Breast epithelium (tissue), 4 donors: ENCODE measurements around the gene YWHAG. TPM values are rescaled to one million over a fixed set of nuclear protein-coding genes. Genes with fewer than 3 reads are reported as not detected.
"Not testable (repeated sequence)": the region's sequence is repeated elsewhere in the genome, so short reads cannot be mapped to it uniquely, and the experiment has no call there.

Experiments
- DNase-seq, 2 donors: peaks; one replicate each; pipeline ENCODE4 v3.0.0-alpha.2; 2019; ENCODE audit warnings: low spot score in 2 of 2
- H3K27ac ChIP-seq, 2 donors: fragments of 200-600 bp; sonication (generic) in 1 of 2; one replicate each; pipeline ENCODE4 v1.5.1; 2016 to 2019; ENCODE audit warnings: mild to moderate bottlenecking in 1 of 2
- H3K27me3 ChIP-seq, 2 donors: fragments of 200-600 bp; sonication (generic) in 1 of 2; one replicate each; pipeline versions ENCODE4 v1.5.1 to v1.6.0; 2017 to 2019; ENCODE audit warnings: control low read depth in 1 of 2, mild to moderate bottlenecking in 1 of 2
- H3K36me3 ChIP-seq: fragments of 200-600 bp; one replicate; pipeline ENCODE4 v1.5.1; 2019
- H3K4me1 ChIP-seq, 2 donors: fragments of 200-600 bp; sonication (generic); one replicate each; pipeline ENCODE4 v1.5.1; 2016 to 2019; ENCODE audit warnings: control low read depth in 1 of 2
- H3K4me3 ChIP-seq, 3 donors: fragments of 200-600 bp; sonication (generic); 1 replicate in 2 of 3; 2 replicates in 1 of 3; pipeline ENCODE4 v1.5.1; 2016 to 2019; ENCODE audit warnings: mild to moderate bottlenecking in 3 of 3, moderate library complexity in 2 of 3
- H3K9me3 ChIP-seq, 2 donors: fragments of 200-600 bp; sonication (generic) in 1 of 2; one replicate each; pipeline ENCODE4 v1.5.1; 2016 to 2019; ENCODE audit warnings: control low read depth in 1 of 2
- CTCF ChIP-seq, 3 donors: fragments of 450-650 bp; IDR thresholded peaks; one replicate each; pipeline ENCODE4 v1.5.1; 2016 to 2017; ENCODE audit warnings: antibody characterized with exemption in 3 of 3, mild to moderate bottlenecking in 3 of 3, moderate library complexity in 3 of 3
- POLR2A ChIP-seq: fragments of 450-650 bp; IDR thresholded peaks from one replicate; pipeline ENCODE4 v1.6.1; 2016; ENCODE audit warnings: antibody characterized with exemption, mild to moderate bottlenecking, moderate library complexity
- POLR2AphosphoS5 ChIP-seq, 3 donors: sonication (generic); formaldehyde crosslinking; IDR thresholded peaks; one replicate each; pipeline ENCODE4 v1.6.1; 2017; ENCODE audit warnings: antibody characterized with exemption in 3 of 3
- intact Hi-C: fragments of 100-400 bp; cut with DNase I; formaldehyde crosslinking; loops from one replicate; pipeline ENCODE4 v1.15.1; 2023; ENCODE audit warnings: low total_unique reads
- total RNA-seq, 3 donors: library from RNA; depleted of rRNA; stranded (reverse); fragments of >200 nt; gene quantifications; one replicate each; pipeline ENCODE4 v1.1.0, GENCODE V29; 2016

The YWHAG gene
- total RNA-seq, 3 donors from 2014 or later: 58.7 to 128 (median 63.7) TPM

GRCh38 chr7:76318488-76319353, 40.1 kb downstream of the YWHAG start:
- Histone ChIP-seq H3K4me1 (no peaks in the 10 kb centered on the region), H3K4me3 (peak overlapping the region; percentile 71 to 72 (median 71)), H3K9me3 (no peaks in the 10 kb centered on the region), H3K27ac (peak overlapping the region; percentile 84 to 87), H3K36me3 (no peaks in the 10 kb centered on the region), H3K27me3 (no peaks in the 10 kb centered on the region)
- DNase-seq: peak in 1 of 2 donors; percentile 59
- intact Hi-C loops: loop anchor here (10.0 kb wide), 1 partner anchor 144 kb away; no protein-coding TSS in a partner anchor
- TF ChIP-seq CTCF (IDR thresholded peaks at IDR 0.05) (peak; percentile 29 to 50 (median 48)), POLR2A (no peak), POLR2AphosphoS5 (IDR thresholded peaks at IDR 0.05) (peak in 2 of 3 donors; percentile 16 to 57)

DNA sequence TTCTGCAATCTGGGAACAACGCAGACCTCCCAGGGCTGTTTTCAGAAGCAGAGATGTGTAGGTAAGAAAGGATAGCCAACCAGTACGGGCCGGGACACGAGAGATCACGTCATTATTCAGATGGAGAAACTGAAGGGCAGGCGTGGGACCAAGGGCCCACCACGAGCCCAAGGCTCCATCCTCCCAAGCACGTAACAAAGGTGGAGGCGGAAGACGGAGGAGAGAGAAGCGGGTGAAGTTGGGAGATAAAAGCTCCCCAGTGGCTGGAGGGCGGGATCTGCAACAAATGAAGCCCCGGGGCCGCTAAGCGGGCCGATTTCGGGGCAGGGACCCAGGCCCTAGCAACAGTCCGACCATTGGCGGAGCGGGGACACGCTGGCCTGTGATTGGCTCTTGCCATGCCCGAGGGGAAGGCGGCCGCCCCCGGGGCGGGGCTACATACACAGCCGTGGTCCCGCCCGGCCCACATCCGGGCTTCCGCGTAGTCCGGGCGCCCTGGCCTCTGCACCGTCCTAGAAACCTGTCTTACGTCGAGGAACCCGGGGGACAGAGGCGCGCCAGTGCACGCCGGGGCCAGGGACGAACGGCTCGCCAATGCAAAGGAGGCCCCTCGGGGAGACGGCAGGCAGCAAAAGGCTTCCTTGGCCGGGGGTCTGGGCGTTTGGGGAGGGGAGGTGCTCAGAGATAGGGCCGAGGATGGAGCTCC, 40.9 kb downstream of the YWHAG start:
- TF ChIP-seq POLR2A: peak; percentile 28
- no peak for TF ChIP-seq CTCF (IDR thresholded peaks at IDR 0.05)
- TF ChIP-seq POLR2AphosphoS5 (IDR thresholded peaks at IDR 0.05): peak in 1 of 3 donors; percentile 39
- Histone ChIP-seq H3K4me1 (no peaks in the 10 kb centered on the region), H3K4me3 (peak overlapping the region; percentile 71 to 72 (median 71)), H3K27ac (peak overlapping the region; percentile 84 to 87), H3K36me3 (no peaks in the 10 kb centered on the region), H3K27me3 (no peaks in the 10 kb centered on the region), H3K9me3 (no peaks in the 10 kb centered on the region)
- intact Hi-C loops: loop anchor here (10.0 kb wide), 1 partner anchor 143 kb away; no protein-coding TSS in a partner anchor
- DNase-seq: peak; percentile 95 to 97

- H3K4me3 ChIP-seq: peak overlapping the region; percentile 71 to 72 (median 71)
- TF ChIP-seq POLR2A: no peak
- H3K9me3 ChIP-seq: no peaks in the 10 kb centered on the region
- intact Hi-C loops: loop anchor here (10.0 kb wide), 1 partner anchor 142 kb away; no protein-coding TSS in a partner anchor
- no peaks in the 10 kb centered on the region for H3K4me1 ChIP-seq
- H3K27me3 ChIP-seq: no peaks in the 10 kb centered on the region
- no peak for DNase-seq
- no peaks in the 10 kb centered on the region for H3K36me3 ChIP-seq
- H3K27ac ChIP-seq: peak overlapping the region; percentile 84 to 87
Measured at GRCh38 chr7:76316984-76317781, 41.6 kb downstream of the YWHAG start.

- Histone ChIP-seq H3K4me3 (no peak overlapping the region), H3K4me1 (peaks cover 0 to 5% of the 10 kb centered on the region in 2 donors), H3K27me3 (no peaks in the 10 kb centered on the region), H3K36me3 (no peaks in the 10 kb centered on the region), H3K9me3 (no peaks in the 10 kb centered on the region), H3K27ac (no peak overlapping the region)
- TF ChIP-seq POLR2A (no peak), POLR2AphosphoS5 (IDR thresholded peaks at IDR 0.05) (no peak), CTCF (IDR thresholded peaks at IDR 0.05) (no peak)
- intact Hi-C loops: loop anchor here (10.0 kb wide), 1 partner anchor 141 kb away; no protein-coding TSS in a partner anchor
- no peak for DNase-seq
Measured at GRCh38 chr7:76315364-76315763, 43.4 kb downstream of the YWHAG start.

DNA sequence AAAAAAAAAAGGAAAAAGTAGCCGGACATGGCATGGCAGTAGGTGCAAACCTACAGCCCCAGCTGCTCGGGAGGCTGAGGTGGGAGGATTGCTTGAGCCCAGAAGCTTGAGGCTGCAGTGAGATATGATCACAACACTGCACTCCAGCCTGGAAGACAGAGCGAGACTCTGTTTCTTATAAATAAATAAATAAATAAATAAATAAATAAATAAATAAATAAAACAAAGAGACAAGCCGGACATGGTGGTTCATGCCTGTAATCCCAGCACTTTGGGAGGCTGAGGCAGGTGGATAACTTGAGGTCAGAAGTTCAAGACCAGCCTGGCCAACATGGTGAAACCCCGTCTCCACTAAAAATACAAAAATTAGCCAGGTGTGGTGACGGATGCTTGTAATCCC, 44.1 kb downstream of the YWHAG start:
- not testable (repeated sequence) for H3K4me3 ChIP-seq, H3K9me3 ChIP-seq, H3K36me3 ChIP-seq, H3K27ac ChIP-seq, H3K4me1 ChIP-seq, H3K27me3 ChIP-seq, DNase-seq
- intact Hi-C loops: loop anchor here (10.0 kb wide), 1 partner anchor 140 kb away; no protein-coding TSS in a partner anchor
